T-helper 1 cell treated with Interleukin-12 subunit alpha and Interleukin-12 subunit beta and Interleukin-4 antibody, amounts not matched to agents 30 μg/mL and 1 μg/mL, for 36 hours (primary cell): Measurements from ENCODE around the gene PLEKHN1.

Source experiments
- H3K27ac Mint-ChIP-seq: one replicate; pipeline ENCODE4 v1.8.0; 2021; ENCODE audit warnings: mild to moderate bottlenecking, mixed read lengths
- H3K27me3 Mint-ChIP-seq: one replicate; pipeline ENCODE4 v1.8.0; 2021; ENCODE audit warnings: low read depth, mixed read lengths
- H3K36me3 Mint-ChIP-seq: one replicate; pipeline ENCODE4 v1.8.0; 2021; ENCODE audit warnings: low read depth, mixed read lengths
- H3K4me1 Mint-ChIP-seq: one replicate; pipeline ENCODE4 v1.8.0; 2021; ENCODE audit warnings: low read depth, mixed read lengths
- H3K4me3 Mint-ChIP-seq: one replicate; pipeline ENCODE4 v1.8.0; 2021; ENCODE audit warnings: mild to moderate bottlenecking, moderate library complexity, mixed read lengths
- H3K9me3 Mint-ChIP-seq: one replicate; pipeline ENCODE4 v1.8.0; 2021; ENCODE audit warnings: mixed read lengths

PLEKHN1 gene, protein sequence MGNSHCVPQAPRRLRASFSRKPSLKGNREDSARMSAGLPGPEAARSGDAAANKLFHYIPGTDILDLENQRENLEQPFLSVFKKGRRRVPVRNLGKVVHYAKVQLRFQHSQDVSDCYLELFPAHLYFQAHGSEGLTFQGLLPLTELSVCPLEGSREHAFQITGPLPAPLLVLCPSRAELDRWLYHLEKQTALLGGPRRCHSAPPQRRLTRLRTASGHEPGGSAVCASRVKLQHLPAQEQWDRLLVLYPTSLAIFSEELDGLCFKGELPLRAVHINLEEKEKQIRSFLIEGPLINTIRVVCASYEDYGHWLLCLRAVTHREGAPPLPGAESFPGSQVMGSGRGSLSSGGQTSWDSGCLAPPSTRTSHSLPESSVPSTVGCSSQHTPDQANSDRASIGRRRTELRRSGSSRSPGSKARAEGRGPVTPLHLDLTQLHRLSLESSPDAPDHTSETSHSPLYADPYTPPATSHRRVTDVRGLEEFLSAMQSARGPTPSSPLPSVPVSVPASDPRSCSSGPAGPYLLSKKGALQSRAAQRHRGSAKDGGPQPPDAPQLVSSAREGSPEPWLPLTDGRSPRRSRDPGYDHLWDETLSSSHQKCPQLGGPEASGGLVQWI

DNA sequence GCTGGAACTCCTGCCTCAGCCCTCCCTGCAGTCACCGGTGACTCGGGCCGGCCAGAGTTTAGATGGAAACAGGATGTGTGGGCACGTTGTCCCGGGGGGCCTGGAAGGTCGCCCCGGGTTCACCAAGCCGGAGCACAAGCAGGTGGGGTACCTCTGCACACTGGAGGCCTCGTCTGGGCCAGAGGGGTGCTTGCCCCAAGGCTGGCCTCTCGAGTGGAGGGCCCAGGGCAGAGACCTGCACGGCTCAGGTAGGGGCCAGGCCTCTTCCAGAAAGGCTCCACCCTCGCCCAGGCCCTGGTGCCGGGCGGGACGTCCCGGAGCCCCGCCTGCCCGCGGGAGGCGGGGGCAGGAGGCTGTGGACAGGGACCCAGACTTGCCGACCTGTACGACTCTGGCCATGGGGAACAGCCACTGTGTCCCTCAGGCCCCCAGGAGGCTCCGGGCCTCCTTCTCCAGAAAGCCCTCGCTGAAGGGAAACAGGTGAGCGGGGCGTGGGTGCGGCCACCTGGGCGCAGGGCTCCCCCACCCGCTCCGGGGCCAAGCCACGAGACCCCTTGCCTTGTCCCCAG, at the start of gene PLEKHN1:
Gene PLEKHN1, plus strand, starts transcription at position 348 of the 569 bp plus-strand sequence. Its CDS starts 50 bp downstream, at position 398.
- H3K9me3 Mint-ChIP-seq = no peaks in the 10 kb centered on the region
- H3K36me3 Mint-ChIP-seq = peaks cover 2% of the 10 kb centered on the region
- H3K4me1 Mint-ChIP-seq = peaks cover 3% of the 10 kb centered on the region
- peaks cover 10% of the 10 kb centered on the region for H3K27me3 Mint-ChIP-seq
- peak within 1 kb of the TSS; percentile 80 for H3K4me3 Mint-ChIP-seq
- H3K27ac Mint-ChIP-seq = peak within 1 kb of the TSS; percentile 69

DNA sequence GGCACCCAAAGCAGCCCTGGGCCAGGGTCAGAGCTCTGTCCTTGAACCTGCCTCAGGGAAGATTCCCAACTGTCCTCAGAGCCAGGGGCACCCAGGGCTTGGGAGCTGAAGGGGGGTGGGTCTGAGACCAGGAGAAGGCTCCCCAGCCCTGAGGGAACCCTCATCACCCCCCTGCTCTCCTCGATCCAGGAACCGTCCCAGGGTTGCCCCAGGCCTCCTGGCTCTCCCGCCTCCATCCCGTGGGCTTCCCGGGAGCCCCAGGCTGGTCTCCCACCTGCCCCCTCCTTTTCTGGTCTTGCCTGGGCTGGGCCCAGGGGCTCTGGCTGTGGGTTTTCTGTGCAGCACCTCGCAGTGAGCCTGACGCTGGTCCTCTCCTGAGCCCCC, 49.2 kb upstream of the PLEKHN1 start:
- no peak overlapping the region for H3K4me3 Mint-ChIP-seq
- H3K9me3 Mint-ChIP-seq = no peaks in the 10 kb centered on the region
- H3K27me3 Mint-ChIP-seq = peaks cover 31% of the 10 kb centered on the region
- peaks cover 7% of the 10 kb centered on the region for H3K4me1 Mint-ChIP-seq
- H3K36me3 Mint-ChIP-seq = no peaks in the 10 kb centered on the region
- no peak overlapping the region for H3K27ac Mint-ChIP-seq

DNA sequence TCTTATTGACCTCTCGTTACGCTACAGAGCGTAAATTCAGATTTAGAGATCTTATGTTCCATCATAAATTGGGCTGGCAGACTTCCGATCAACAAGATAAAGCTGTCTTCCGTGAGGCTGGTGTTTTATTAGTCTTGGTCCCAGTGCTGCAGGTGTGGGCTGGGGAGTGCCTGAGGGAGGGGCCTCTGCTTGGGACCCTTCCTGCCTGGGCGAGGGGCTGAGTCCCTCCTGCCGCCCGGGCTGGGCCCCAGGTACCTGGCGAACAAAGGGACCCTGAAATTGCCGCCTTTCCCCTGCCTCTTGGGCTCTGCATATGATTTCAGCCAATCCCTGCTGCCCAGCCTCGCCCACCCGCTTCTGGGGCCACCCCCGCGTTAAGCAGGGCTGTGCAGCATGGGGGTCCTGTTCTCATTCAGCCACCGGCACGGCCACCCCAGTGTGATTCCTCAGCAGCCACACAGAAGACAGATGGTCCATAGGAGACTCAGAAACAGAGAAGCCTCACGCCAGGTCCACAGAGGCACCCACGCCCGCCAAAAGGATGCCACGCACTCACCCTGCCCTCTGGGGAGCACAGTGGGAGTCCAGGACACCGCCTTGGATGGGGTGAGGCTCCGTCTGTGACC, 48.7 kb upstream of the PLEKHN1 start:
- no peak overlapping the region for H3K27ac Mint-ChIP-seq
- H3K4me3 Mint-ChIP-seq = no peak overlapping the region
- H3K4me1 Mint-ChIP-seq = peaks cover 3% of the 10 kb centered on the region
- peaks cover 31% of the 10 kb centered on the region for H3K27me3 Mint-ChIP-seq
- no peaks in the 10 kb centered on the region for H3K9me3 Mint-ChIP-seq
- H3K36me3 Mint-ChIP-seq = no peaks in the 10 kb centered on the region

DNA sequence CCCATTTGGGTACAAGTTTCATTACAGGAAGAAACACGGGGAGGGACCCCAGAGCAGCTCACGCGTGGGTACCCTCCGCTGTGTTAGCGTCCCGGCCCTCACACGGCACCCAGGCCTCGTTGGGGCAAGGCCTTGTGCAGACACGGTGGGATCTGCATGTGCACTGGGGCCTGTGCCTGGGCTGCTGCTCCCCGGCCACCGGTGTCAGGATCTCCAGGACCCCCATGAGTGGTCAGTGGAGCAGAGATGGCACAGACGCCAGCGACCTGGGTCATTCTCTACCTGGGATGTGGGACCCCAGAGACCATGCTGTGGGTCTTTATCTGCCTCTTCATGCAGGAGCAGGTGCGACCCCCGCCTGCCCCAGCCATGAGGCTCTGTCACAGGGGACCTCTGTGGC, 47.9 kb upstream of the PLEKHN1 start:
- H3K27ac Mint-ChIP-seq = no peak overlapping the region
- H3K36me3 Mint-ChIP-seq = no peaks in the 10 kb centered on the region
- peaks cover 2% of the 10 kb centered on the region for H3K4me1 Mint-ChIP-seq
- H3K4me3 Mint-ChIP-seq = no peak overlapping the region
- H3K27me3 Mint-ChIP-seq = peaks cover 35% of the 10 kb centered on the region
- H3K9me3 Mint-ChIP-seq = no peaks in the 10 kb centered on the region

DNA sequence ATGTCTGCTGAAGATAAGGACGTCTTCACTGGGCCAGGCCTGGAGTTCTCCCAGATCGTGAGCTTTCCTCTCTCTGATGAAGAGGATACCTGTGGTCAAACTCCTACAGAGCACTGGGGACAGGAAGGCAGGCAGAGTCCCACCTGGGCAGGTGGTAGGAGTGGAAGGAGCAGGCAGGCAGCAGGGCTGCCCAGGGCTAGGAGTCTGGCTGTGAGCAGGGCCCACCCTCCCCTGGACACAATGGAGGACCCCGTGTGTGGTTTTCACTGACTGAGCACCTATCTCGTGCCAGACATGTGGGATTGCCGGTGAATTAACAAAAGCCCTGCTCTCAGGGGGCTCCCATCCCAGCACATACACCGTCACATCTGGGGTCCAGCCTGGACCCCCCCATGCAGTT, 47.4 kb upstream of the PLEKHN1 start:
- no peaks in the 10 kb centered on the region for H3K36me3 Mint-ChIP-seq
- peaks cover 37% of the 10 kb centered on the region for H3K27me3 Mint-ChIP-seq

DNA sequence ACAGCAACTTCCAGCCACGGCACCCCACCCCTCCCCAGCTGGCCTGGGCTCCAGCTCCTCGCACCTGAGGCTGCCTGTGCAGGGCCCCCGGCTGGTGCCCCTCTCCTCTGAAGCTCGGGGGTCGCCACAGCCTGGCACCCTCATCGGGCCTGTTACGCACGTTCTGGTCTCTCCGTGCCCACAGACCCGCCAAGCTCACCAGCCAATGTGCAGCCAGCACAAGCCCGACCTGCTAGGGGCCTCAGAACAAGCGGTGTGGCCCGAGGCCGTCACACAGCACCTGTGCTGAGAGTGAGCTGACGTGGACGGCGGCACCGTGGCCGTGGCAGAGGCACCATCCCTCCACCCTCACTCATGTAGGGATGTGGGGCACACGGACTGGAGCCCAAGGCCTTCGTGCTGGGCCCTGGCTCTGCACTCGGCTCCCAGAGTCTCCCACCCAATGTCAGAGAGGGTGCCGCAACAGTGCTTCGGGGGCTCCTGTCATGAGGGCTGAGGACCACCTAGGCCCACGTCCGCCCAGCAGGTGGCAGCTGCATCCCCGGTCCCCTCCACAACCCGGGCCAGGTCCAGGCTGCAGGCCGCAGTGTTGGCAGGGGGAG, 46.9 kb upstream of the PLEKHN1 start:
- Mint-ChIP-seq H3K4me3 (no peak overlapping the region), H3K27ac (no peak overlapping the region), H3K27me3 (peaks cover 37% of the 10 kb centered on the region), H3K4me1 (peaks cover 3% of the 10 kb centered on the region), H3K36me3 (no peaks in the 10 kb centered on the region), H3K9me3 (no peaks in the 10 kb centered on the region)

More for the DNA sequence above, 47.4 kb upstream of the PLEKHN1 start:
- Mint-ChIP-seq H3K4me1 (peaks cover 3% of the 10 kb centered on the region), H3K27ac (no peak overlapping the region), H3K9me3 (no peaks in the 10 kb centered on the region), H3K4me3 (no peak overlapping the region)

DNA sequence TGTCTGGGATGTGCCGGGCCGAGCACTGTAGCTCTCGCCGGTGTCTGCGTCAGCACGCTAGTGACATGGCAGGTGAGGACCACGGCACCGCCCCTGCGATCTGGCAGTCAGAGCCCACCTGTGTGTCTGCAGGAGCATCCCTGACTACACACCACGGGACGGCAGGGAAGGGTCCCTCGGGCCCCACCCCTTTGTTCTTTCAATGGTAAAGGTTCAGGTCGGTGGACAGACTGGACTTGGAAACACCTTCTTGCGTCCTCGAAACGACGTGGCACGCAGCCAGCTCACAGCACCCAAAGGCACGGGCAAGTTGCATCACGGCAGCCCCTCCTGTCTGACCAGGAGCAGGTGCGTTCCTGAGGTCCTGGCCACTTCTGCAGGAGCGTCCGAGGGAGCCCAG, 46.3 kb upstream of the PLEKHN1 start:
- no peak overlapping the region for H3K27ac Mint-ChIP-seq
- no peaks in the 10 kb centered on the region for H3K36me3 Mint-ChIP-seq
- no peak overlapping the region for H3K4me3 Mint-ChIP-seq
- H3K9me3 Mint-ChIP-seq = no peaks in the 10 kb centered on the region
- H3K27me3 Mint-ChIP-seq = peaks cover 35% of the 10 kb centered on the region
- peaks cover 3% of the 10 kb centered on the region for H3K4me1 Mint-ChIP-seq

DNA sequence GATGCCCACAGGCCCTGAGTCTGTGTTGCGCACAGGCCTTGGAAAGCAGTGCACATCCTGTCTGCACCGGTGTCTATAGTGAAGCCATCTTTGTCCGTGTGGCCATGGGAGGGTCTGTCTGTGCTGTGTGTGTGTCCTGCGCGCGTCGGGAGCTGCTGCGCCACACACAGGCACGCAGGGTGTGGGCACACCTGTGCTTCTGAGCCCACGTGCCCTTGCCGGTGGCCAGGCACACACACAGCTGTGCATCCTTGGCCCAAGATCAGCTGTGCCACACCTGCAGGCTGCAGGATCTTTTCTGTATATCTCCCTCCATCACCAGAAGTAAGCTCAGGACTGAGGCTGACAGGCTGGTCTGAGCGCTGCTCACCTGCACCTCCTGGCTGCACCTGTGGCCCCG, 45.8 kb upstream of the PLEKHN1 start:
- Mint-ChIP-seq H3K36me3 (no peaks in the 10 kb centered on the region), H3K4me1 (peaks cover 3% of the 10 kb centered on the region), H3K27me3 (peaks cover 33% of the 10 kb centered on the region), H3K9me3 (no peaks in the 10 kb centered on the region), H3K27ac (no peak overlapping the region), H3K4me3 (no peak overlapping the region)

DNA sequence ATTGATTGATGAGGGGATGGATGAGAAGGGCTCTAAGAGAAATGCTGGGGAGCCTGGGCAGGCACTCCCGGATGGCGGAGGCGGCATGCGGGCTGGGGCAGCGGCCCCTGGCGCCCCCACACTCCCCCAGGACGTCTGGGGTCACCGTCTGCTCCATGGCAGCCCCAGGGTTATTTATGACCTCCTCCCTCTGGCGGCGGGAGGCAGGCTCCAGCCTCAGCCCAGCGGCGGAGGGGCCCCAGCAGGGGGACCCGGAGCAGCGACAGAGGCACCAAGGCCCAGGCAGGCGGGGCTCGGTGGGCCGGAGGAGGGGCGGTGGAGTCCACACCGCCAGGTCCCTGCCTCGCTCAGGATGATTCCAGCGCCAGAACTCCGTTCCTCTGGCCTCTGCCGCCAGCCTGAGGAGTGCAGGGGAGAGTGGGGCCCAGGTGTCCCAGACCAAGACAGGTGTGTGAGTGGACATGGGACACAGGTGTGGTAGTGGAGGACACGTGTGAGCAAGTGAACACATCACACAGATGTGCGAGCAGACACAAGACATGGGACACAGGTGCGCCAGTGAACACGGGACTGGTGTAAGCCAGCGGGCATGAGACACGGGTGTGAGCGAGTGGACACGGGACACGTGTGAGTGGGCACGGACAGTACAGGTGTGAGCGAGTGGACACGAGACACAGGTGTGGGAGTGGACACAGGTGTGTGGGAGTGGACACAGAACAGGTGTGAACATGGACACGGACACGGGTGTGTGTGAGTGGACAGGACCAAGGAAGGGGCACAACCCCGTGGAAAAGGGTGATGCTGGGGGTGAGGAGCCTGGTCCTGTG, 45.1 kb upstream of the PLEKHN1 start:
- Mint-ChIP-seq H3K9me3 (no peaks in the 10 kb centered on the region), H3K36me3 (no peaks in the 10 kb centered on the region), H3K27me3 (peaks cover 39% of the 10 kb centered on the region), H3K4me1 (peaks cover 3% of the 10 kb centered on the region), H3K27ac (no peak overlapping the region), H3K4me3 (no peak overlapping the region)

DNA sequence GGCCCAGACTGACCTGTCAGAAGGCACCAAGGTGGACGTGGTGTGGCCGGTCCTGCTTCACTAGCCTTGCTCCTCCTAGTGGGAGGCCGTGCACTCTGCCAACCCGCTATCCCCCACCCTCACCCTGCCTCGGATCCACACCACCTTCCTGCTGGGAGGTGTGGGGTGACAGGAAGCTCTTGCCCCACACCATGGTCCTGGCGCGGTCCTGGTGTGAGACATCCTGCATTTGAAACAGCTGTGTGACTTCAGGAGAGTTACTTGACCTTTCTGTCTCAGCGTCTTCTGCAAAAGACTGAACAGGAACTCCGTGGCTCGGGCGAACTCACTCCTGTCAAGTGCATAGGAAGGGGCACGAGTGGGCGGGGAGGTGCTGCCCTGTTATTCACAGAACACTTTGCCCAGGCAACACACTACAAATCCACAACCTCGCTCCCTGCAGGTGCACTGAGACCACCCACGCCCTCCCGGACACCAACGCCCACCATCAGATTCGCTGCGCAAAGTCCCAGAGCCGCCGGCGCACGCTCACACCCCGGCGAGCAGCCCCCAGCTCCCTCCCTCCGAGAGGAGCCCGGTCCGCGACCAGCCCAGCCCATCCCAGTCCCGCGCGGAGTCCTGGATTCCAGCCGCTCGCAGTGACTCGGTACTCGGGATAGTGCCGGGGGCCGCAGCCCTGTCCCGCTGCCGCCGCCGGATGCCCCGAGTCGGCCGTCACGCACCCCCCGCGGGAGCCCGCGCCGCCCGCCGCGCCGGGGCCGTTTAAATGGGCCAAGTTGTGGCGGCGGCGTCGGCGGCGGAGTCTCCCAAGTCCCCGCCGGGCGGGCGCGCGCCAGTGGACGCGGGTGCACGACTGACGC, 42.9 kb upstream of the PLEKHN1 start, which contains the start of gene SAMD11:
Gene SAMD11, plus strand, starts transcription at position 793 of the 860 bp plus-strand sequence. CDS start 509 bp downstream, outside the sequence.
- peaks cover 3% of the 10 kb centered on the region for H3K4me1 Mint-ChIP-seq
- H3K4me3 Mint-ChIP-seq = peak within 1 kb of the TSS; percentile 54
- H3K36me3 Mint-ChIP-seq = no peaks in the 10 kb centered on the region
- no peak within 1 kb of the TSS for H3K27ac Mint-ChIP-seq
- H3K9me3 Mint-ChIP-seq = no peaks in the 10 kb centered on the region
- peaks cover 52% of the 10 kb centered on the region for H3K27me3 Mint-ChIP-seq

DNA sequence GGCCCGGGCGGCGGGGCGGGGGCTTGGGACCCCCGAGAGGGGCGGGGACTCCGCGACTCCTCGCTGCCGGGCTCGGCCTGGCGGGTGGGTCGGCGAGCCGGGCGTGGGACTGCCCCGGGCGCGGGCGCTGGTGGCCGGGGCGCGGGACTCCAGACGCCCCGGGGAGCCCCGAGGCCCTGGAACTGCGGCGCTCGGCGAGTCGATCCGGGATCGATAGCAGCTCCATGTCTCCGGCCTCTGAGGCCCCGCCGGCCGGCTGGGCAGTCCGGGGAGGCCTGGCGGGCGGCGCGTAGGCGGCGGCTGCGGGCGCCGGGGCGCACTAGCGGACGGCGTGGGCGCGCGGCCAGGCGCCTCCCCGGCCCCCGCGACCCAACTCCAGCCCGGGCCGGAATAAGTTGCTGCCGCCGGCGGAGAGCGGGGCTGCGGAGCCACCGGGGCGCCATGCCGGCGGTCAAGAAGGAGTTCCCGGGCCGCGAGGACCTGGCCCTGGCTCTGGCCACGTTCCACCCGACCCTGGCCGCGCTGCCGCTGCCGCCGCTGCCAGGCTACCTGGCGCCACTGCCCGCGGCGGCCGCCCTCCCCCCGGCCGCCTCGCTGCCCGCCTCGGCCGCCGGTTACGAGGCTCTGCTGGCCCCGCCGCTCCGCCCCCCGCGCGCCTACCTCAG, 42.2 kb upstream of the PLEKHN1 start:
- peaks cover 3% of the 10 kb centered on the region for H3K4me1 Mint-ChIP-seq
- H3K27me3 Mint-ChIP-seq = peaks cover 52% of the 10 kb centered on the region
- H3K4me3 Mint-ChIP-seq = no peak overlapping the region
- no peaks in the 10 kb centered on the region for H3K9me3 Mint-ChIP-seq
- no peaks in the 10 kb centered on the region for H3K36me3 Mint-ChIP-seq
- no peak overlapping the region for H3K27ac Mint-ChIP-seq

DNA sequence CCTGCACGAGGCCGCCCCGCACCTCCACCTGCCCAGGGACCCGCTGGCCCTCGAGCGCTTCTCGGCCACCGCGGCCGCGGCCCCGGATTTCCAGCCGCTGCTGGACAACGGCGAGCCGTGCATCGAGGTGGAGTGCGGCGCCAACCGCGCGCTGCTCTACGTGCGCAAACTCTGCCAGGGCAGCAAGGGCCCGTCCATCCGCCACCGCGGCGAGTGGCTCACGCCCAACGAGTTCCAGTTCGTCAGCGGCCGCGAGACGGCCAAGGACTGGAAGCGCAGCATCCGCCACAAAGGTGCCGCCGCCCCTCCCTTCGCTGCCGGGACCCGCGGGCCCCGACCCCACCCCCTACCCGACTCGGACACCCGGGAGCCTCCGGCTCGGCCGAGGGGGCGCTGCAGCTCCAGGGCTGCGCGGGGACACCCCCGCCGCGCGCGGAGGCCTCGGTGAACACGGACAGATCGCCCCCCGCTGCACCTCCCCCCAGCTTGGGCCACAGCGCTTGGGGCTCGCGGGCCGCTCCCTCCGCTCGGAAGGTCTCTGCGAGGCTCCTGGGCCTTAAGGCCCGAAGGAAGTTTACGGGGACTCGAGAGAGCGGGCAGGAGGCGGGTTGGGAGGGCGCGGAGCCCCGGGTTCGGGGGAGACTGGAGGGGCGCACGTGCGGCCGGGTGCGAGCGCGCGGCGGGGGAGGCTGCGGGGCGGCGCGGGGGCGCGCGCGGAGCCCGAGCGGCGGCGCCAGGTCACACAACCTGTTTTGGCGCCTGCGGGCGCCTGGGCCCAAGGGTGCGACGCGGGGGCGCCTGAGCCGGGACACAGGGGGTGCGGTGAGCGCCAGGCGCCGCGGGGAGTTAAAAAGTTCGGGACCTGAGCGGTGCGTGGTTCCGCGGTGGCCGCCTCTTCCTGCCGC, 41.4 kb upstream of the PLEKHN1 start:
- peaks cover 3% of the 10 kb centered on the region for H3K4me1 Mint-ChIP-seq
- no peaks in the 10 kb centered on the region for H3K9me3 Mint-ChIP-seq
- H3K36me3 Mint-ChIP-seq = no peaks in the 10 kb centered on the region
- peaks cover 52% of the 10 kb centered on the region for H3K27me3 Mint-ChIP-seq
- H3K27ac Mint-ChIP-seq = no peak overlapping the region
- H3K4me3 Mint-ChIP-seq = no peak overlapping the region
